Left cardiac atrium (tissue), 4 donors: ENCODE measurements around the gene CDH13. TPM values are rescaled to one million over a fixed set of nuclear protein-coding genes. Genes with fewer than 3 reads are reported as not detected.
A peak's percentile ranks its signal among the peaks of the same experiment; 100 is the strongest.

Experiments used
- ATAC-seq, 2 donors: fragments of 200-7000 bp; cut with Tn5 transposase; one replicate each; pipeline ENCODE4 v1.9.1; 2020; ENCODE audit warnings: mild to moderate bottlenecking in 2 of 2, moderate library complexity in 2 of 2
- DNase-seq: peaks from one replicate; pipeline ENCODE4 v3.0.0-alpha.2; 2020
- intact Hi-C, 2 donors: fragments of 100-400 bp; cut with DNase I; formaldehyde crosslinking; loops; one replicate each; pipeline versions ENCODE4 v1.14.1 to v1.15.1; 2022 to 2023
- total RNA-seq, 2 donors: library from RNA; stranded (reverse); fragmentation: NEBNext Ultra II Directional; extraction: Animal tissue kit (Norgen Biotek cat#: 25700); gene quantifications; one replicate each; pipeline ENCODE4 v1.2.1, GENCODE V29; 2021
- donor health status: DM: no; HTN: yes; CAD: no.
- donor health status: DM: no; HTN: yes; CAD: no; lungs with severe emphysema.
- donor health status: DM: yes; HTN: yes; CAD: no.
- donor health status: Dilated cardiomyopathy.

The CDH13 gene
- total RNA-seq, 2 donors from 2014 or later, result 68.6 to 100 TPM

DNA sequence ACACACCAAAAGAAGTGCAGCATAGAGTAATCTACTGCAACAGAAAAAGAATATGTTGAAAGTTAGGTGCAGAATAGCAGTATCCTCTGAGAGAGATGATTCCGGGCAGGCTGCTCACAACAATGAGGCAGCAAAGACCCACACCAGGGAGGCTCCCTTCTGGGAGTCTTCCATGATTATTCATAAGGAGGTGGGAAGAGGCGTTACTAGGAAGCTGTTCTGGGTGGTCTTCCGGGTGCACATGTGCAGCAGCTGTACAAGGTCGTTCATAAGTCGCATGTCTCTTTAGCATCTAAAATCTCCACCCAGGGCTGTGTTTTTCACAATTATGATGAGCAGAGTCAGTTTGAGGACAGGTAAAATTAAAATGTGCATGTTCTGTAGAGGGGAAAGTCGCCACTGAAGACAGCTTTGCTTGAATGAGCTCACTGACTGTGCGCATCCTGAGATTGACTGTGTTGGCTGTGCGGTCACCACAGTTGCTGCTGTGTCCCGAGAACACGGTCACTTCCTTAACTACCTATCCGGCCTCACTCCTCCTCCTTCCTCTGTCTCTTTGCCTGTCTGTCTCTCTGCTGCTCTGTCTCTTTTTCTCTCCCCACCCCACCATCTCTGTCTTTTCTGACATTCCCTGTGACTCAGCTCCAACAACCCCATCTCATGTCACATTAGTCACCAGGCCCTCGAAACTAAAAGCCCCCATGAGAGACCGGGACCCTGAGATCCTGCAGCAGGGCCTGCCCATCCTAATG is 1055.5 kb downstream of the CDH13 start:
- intact Hi-C loops, result no loop called here
- ATAC-seq, result no peak
- DNase-seq, result no peak

DNA sequence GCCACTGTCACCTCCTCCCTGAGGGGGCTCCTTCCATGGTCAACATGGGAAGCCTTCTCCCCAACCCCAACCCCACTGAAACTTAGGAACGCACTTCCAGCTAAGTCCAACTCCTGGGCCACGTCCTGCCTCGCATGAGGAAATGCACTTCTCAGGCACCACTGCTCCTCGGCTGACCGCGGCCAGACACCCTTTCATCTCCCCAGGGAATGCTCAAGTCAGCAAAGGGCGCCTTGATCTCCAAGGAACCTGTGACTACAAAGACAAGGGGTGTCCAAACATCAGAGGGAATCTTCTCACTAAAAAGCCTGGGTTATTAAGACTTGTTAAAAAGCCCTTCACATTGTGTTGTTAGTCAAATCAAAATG is 1056.1 kb downstream of the CDH13 start:
- intact Hi-C loops, result no loop called here
- DNase-seq (no peak), ATAC-seq (no peak)

DNA sequence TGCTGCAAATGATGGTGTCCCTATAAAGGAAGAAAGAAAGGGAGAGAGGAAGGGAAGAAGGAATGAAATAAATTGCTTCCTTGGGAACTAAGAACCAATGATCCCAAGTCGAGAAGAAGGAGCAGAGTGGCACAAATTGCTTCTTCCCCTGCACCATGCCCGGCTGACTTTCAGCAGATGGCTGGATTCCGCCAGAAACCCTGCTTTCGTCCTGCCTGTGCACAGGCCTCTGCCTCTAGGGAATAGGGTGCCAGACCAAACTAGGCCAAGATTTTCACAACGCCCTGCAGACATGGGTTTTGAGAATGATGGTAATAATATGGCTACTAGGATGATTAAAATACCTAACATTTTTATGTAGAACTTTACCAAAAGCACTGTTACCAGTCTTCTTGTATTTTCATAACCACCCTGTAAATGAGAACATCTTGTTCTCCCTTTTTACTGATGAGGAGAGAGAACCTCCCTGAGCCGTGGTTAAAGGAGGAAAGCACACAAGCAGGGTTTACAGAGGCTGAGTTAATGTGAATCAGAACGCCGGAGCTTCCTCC is 1058.9 kb downstream of the CDH13 start:
- no peak for DNase-seq
- intact Hi-C loops, result no loop called here
- no peak for ATAC-seq

DNA sequence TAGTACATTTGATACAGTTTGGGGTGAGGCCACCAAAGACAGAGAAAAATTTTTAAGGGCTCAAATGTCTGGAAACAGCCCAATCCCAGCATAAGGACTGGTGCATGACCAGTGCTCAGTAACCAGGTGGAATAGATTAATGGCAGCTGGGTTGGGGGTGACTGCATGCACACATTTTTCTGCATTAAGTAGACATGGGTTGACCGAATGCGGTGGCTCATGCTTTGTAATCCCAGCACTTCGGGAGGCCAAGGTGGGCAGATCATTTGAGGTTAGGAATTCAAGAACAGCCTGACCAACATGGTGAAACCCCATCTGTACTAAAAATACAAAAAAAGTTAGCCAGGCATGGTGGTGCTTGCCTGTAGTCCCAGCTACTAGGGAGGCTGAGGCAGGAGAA is 1060.0 kb downstream of the CDH13 start:
- intact Hi-C loops, result no loop called here

DNA sequence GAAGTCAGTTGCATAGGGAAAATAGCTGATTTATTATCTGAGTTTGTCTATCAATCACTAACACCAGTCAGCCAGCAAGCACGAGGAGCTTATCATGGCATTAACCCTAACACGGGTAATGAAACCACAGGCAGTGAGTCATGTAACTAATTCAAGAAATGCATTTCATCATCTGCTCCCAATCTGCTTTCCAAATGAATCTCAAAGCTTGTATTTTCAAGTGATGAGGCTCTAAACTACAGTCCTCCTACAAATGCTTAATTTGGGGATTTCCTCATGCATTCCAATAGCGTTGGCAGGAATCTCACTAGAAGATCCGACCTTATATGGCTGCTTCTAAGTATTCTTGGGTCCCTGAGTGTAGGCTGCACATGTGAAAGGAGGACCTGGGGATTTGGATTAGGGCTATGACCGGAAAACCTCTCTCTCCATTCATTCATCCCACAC is 1062.6 kb downstream of the CDH13 start:
- ATAC-seq, result peak; percentile 73 to 94
- no peak for DNase-seq
- intact Hi-C loops, result no loop called here

More for the DNA sequence above, 1060.0 kb downstream of the CDH13 start:
- ATAC-seq, result no peak
- no peak for DNase-seq

DNA sequence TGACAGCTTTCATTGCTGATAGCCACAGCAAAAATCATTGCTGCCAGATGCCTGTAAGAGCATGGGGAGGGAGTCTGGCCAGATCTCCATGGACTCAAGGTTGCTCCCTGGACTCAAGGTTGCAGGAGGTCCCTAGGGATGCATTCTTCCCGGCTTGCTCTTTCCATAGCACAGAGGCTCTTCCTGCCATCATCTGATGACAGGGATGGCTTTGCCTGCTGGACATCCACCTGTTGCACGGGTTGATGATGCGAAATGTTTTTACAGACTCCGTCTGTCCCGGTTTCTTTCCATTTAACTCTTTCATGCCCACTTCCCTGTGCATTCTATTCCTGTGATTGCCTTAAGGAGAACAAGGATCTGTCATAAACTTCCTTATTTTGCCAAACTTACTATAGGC is 1065.5 kb downstream of the CDH13 start:
- intact Hi-C loops, result no loop called here
- DNase-seq (no peak), ATAC-seq (no peak)

DNA sequence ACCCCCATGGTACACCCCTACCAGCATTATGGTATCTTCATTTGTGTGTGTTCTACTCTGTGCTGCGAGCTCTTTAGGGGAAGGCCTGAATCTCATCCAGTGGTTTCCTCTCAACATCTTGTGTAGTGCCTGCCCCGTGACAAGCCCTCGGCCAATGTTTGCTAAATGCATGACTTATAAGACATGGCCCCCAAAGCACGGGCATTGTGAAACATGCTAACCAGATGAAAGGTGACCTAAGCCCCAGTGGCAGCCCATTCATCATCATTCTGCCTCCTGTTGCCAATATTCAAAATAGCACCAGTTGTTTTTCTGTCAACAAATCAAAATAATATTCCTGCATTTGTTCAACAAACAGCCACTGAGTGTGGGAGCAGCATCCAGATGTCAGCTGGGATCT is 1072.2 kb downstream of the CDH13 start:
- DNase-seq, result no peak
- ATAC-seq, result no peak

DNA sequence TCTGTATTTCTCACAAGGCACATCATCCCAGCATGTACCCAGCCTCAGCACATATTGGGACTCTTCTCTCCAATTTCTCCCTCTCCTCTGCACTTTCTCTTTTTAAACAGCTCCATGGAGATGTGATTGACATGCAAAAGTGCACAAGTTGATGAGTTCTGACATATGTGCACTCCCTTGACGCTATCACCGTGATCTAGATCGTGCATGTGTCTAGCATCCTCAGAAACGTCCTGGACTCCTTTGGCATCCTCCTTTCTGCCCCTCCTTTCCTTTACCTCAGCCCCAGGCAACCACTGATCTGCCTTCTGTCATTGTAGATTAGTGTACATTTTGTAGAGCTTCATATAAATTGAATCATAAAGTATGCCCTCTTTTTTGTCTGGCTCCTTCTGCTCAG is 1073.0 kb downstream of the CDH13 start:
- DNase-seq (no peak), ATAC-seq (no peak)
- intact Hi-C loops, result no loop called here

More for the DNA sequence above, 1072.2 kb downstream of the CDH13 start:
- intact Hi-C loops, result no loop called here

DNA sequence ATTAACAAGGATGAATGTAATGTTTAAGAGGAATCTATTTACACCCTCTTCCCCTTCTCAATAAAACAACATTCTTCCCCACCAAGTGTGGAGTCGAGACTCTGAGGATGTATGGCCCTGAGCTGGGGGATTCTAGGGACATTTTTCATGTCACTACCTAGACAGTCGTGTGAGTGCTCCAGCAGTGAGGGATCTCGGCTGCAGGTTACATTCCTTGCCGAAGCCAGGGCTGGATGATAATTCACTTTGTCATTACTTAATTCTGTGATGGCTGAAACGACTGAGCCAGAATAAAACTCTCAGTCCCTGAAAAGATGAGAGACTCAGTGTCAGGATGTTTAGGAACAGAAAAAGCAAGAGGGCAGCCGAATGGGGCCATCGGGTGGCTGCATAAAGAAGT is 1074.1 kb downstream of the CDH13 start:
- DNase-seq (no peak), ATAC-seq (no peak)
- intact Hi-C loops, result no loop called here

DNA sequence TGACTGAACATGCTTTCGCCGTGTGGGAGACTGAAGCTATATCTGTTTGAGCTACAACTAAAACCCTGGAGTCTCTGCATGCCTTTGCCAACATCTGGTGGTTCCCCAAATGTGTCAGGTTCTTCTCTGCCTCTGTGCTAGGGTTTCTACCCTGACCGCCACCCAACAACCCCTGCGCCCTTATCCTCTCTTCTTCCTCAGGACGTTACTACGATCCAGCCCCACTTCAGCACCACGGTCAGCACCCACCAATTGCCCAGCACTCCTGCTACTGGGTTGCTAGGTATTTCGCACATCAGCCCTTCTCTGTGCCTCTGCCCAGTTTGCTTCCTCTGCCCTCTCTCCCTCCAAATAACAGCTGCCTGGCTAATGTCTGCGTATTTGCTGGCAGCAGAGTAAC is 1074.7 kb downstream of the CDH13 start:
- DNase-seq, result peak; percentile 39
- intact Hi-C loops, result no loop called here
- ATAC-seq, result peak in 1 of 2 donors; percentile 32

DNA sequence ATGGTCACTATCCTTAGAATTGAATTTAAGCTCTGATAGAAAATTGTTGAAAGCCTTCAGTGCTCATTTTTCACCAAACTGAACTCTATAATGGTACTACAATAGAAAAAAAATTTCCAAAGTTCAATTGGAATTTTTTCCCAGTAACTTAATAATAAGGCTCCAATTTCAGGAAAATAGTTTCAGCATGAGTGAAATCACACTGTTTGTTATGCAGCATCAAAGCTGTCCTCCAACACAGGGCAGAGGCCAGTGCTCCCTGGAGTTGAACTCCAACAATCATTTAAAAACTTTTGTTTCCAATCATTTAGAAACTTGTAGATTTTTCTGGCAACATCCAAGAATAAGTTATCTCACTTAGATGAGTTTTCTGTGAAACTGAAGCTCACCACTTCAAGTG is 1077.9 kb downstream of the CDH13 start:
- intact Hi-C loops, result no loop called here
- DNase-seq, result no peak
- ATAC-seq, result no peak

DNA sequence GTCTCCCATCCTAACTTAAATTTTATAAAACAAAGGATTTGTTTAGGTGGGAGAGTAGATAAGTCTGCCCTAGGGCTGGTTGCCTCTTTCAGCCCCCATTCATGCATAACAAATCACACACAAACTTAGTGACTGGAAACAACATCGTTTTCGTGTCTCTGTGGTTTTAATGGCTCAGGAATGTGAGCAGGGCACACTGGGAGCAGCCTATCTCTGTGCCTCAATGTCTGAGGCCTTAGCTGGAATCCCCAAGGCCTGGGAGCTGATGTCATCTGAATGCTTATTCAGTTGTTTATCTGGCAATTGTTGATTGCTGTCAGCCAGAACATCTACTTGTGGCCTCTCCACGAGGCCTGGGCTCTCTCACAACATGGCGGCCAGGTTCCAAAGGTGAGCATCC is 1079.1 kb downstream of the CDH13 start:
- intact Hi-C loops, result no loop called here
- ATAC-seq, result no peak

DNA sequence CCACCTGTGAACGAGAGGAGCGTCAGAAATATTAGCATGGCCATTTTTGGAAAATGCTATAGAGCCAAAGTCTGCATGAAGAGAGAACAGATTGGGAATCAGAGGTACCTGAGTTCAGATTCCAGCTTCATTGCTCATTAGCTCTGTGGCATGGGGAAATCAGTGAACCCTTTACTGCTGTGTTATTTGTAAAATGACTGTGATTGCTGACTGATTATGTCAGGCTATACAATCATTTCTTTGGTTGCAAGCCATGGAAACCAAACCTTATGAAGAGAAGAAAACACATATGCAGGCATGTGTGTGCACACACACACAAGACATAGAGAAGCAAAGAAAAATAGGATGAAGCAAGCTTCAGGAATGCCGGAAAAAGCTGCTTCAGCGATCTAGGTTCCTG is 1079.6 kb downstream of the CDH13 start:
- intact Hi-C loops, result no loop called here

More for the DNA sequence above, 1079.1 kb downstream of the CDH13 start:
- DNase-seq, result no peak

DNA sequence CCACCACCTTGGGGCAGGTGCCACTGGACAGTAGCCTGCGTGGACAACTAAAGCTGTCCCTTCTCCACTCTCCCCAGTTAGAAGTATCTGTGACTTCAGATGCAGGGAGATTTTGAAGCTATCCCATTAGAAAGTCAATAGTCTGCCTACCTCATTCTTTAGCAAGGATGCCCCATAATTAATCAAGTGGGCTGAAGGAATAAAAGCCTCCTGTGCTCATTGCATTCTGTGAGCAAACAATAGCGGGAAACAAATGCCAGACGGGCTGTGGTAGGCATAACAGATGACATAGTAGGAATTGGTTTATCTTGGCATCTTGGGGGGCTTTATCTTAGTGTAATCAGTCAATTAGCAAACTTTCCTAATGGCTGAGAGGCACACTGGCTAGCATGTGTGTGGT is 1084.3 kb downstream of the CDH13 start:
- no peak for DNase-seq
- intact Hi-C loops, result no loop called here
- no peak for ATAC-seq

More for the DNA sequence above, 1079.6 kb downstream of the CDH13 start:
- ATAC-seq (no peak), DNase-seq (no peak)

DNA sequence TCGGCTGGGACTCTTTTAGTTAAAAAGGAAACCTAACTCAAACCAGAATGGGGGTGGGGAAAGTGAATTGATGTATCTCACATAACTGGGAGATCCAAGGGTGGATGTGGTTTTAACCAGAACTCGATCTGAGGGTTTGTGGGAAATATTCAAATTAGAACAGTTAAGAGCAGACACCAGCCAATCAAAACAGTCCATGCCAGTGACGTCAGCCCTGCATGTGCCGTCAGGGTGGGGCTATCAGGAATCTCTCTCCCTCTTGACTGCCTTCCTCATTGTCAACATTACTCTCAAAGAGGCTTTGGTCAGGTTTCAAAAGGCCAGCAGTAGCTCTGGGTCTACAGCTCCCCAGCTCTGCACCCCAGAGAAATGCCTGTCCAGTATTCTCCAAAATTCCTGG is 1086.8 kb downstream of the CDH13 start:
- ATAC-seq (no peak), DNase-seq (no peak)
- intact Hi-C loops, result no loop called here

DNA sequence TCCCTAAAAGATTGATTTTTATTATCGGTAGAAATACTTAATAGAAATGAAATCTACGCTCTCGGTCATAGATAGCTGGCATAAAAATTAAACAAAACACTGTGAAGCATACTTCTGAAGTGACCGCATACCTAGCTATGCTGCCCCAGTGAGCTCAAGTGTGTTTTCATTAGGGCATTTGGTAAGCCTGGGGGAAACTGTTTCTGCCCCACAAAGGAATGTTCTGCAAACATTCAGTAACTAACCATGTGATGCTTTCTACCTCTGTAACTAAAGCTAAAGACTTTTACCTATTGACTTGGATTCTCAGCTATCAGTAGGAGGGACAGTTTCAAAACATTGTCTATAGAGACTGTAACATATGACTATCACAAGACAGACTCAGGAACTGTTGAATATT is 1087.5 kb downstream of the CDH13 start:
- DNase-seq (no peak), ATAC-seq (no peak)
- intact Hi-C loops, result no loop called here

DNA sequence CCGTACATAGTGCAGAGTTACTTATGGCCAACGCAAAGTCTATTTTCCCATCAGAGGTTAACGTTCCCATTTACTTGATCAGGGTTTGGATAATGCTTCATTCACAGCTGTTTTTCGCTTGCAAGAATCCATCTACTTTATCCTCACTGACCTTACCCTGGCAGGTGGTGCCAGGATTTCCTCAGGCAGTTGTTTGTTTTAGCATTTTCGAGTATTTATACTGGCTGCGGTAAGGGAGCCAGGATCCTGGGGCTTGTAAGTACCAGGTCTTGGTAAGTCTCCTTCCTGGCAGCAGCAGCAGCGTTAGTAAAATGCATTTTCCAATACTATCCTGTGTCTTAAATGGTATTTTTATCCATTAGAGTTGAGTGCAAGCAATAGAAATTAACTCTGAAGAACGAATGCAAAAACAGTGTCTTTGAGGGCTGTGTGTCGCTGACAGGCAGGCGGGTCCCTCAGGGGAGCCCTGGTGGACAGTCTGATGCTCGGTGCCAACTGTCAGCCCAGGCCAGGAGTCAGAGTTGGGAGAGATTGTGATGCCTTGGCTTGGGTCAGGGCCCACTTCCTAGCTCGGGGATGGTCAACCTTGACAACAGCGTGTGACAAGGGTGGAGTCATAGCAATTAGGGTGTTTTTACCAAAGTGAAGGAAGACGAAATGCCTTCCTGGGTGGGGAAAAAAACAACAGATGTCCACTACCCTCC is 1088.6 kb downstream of the CDH13 start:
- intact Hi-C loops, result no loop called here
- DNase-seq (no peak), ATAC-seq (peak in 1 of 2 donors; percentile 24)

DNA sequence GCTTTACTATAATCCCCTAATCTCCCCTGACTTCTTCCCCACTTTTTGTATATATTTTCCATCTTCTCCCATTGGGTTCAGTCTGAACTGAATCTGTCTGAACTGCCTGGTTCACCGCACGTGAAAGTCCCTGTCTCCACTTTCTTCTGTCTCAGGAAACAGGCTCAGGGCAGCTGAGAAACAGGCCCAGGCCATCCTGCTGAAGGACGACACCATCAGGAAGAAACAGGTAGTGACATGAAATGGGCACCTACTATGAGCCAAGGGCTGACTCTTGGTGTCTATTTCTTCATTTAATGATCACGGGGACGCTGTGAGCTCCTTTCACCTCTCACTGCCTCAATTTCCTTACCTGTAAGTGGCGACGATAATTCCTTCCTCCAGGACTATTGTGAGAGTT is 1090.5 kb downstream of the CDH13 start:
- DNase-seq (no peak), ATAC-seq (no peak)
- intact Hi-C loops, result no loop called here

DNA sequence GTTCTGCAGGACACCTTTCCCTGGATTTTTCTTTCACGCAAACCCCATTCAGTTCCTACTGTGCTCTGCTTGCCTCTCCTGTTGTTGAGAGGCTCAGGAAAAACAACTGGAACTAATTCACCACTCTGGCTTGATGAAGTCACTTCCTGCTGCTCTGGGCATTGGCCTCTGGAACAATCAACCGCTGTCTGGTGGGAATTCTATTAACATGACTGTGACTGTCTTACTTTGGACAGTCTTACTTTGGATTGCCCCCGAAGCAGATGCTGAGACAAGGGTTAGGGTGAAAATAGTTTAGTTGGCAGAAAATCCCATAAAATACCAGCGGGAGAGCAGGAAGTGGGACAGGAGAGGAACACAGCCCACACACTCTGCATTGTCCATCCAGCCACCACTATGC is 1091.0 kb downstream of the CDH13 start:
- ATAC-seq (peak in 1 of 2 donors; percentile 25), DNase-seq (no peak)
- intact Hi-C loops, result no loop called here

DNA sequence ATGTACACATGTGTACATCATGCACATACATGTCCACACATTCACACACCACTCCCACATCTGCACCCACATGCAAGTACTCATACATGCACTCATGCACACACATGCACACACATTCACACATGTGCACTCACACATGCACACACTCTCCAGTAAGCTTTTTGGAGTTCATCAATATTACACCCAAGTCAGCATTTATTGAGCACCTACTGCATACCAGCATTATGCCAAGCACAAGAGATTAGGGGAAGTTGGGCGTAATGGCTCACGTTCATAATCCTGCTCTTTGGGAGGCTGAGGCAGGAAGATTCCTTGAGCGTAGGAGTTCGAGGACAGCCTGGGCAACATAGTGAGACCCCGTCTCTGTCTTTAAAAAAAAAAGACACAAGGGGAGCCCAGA is 1093.4 kb downstream of the CDH13 start:
- ATAC-seq, result no peak
- intact Hi-C loops, result loop anchor here in 1 of 2 donors (10.0 kb wide), 1 partner anchor 65 kb away; no protein-coding TSS in a partner anchor
- no peak for DNase-seq
